ENCODE data around the gene POMP. TPM values are rescaled to one million over a fixed set of nuclear protein-coding genes. Genes with fewer than 3 reads are reported as not detected.
"Not testable (repeated sequence)": the region's sequence is repeated elsewhere in the genome, so short reads cannot be mapped to it uniquely, and the experiment has no call there.

Gene POMP
- total and polyA plus RNA-seq, 2 donors = 49.6 to 59.6 TPM

DNA sequence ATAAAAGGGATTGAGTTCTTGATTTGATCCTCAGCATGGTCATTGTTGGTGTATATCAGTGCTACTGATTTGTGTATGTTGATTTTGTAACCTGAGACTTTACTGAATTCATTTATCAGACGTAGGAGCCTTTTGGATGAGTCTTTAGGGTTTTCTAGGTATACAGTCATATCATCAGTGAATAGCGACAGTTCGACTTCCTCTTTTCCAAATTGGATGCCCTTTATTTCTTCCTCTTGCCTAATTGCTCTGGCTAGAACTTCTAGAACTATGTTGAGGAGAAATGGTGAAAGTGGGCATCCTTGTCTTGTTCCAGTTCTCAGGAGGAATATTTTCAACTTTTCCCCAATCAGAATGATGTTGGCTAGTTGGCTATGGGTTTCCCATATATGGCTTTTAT is 27.0 kb downstream of the POMP start:
- no peak for DNase-seq (ENCODE audit: extremely low spot score)
- H3K27ac ChIP-seq (ENCODE audit: low read depth) = no peak overlapping the region
- no peaks in the 10 kb centered on the region for H3K36me3 ChIP-seq (ENCODE audit: insufficient read depth)
- 77% methylated on average over 3 of the region's 3 CpGs for WGBS
- no peak overlapping the region for H3K4me3 ChIP-seq (ENCODE audit: low read depth, low read length)
- H3K4me1 ChIP-seq (ENCODE audit: insufficient read depth) = no peaks in the 10 kb centered on the region

GRCh38 chr13:28693605-28694491 is 34.9 kb downstream of the POMP start:
- not testable (repeated sequence) for H3K4me3 ChIP-seq (ENCODE audit: low read depth, low read length); H3K27ac ChIP-seq (ENCODE audit: low read depth); H3K4me1 ChIP-seq (ENCODE audit: insufficient read depth); DNase-seq (ENCODE audit: extremely low spot score); H3K36me3 ChIP-seq (ENCODE audit: insufficient read depth)
- whole genome bisulfite sequencing = 38% methylated on average over 11 of the region's 11 CpGs

- WGBS = 64% methylated on average over 1 of the region's 1 CpG
- H3K4me3 ChIP-seq (ENCODE audit: low read depth, low read length) = no peak overlapping the region
- no peak overlapping the region for H3K27ac ChIP-seq (ENCODE audit: low read depth)
- H3K4me1 ChIP-seq (ENCODE audit: insufficient read depth) = no peaks in the 10 kb centered on the region
- H3K36me3 ChIP-seq (ENCODE audit: insufficient read depth) = no peaks in the 10 kb centered on the region
- no peak for DNase-seq (ENCODE audit: extremely low spot score)
Observed at GRCh38 chr13:28697441-28697840, 38.5 kb downstream of the POMP start.

GRCh38 chr13:28699246-28699645 is 40.3 kb downstream of the POMP start:
- 84% methylated on average over 1 of the region's 1 CpG for WGBS
- H3K4me1 ChIP-seq (ENCODE audit: insufficient read depth) = no peaks in the 10 kb centered on the region
- H3K27ac ChIP-seq (ENCODE audit: low read depth) = no peak overlapping the region
- no peak overlapping the region for H3K4me3 ChIP-seq (ENCODE audit: low read depth, low read length)
- H3K36me3 ChIP-seq (ENCODE audit: insufficient read depth) = no peaks in the 10 kb centered on the region
- no peak for DNase-seq (ENCODE audit: extremely low spot score)

- DNase-seq (ENCODE audit: extremely low spot score) = no peak
- no peak overlapping the region for H3K4me3 ChIP-seq (ENCODE audit: low read depth, low read length)
- H3K4me1 ChIP-seq (ENCODE audit: insufficient read depth) = no peaks in the 10 kb centered on the region
- no peak overlapping the region for H3K27ac ChIP-seq (ENCODE audit: low read depth)
- no peaks in the 10 kb centered on the region for H3K36me3 ChIP-seq (ENCODE audit: insufficient read depth)
Observed at GRCh38 chr13:28704282-28704681, 45.4 kb downstream of the POMP start.

- Histone ChIP-seq H3K27ac (ENCODE audit: low read depth) (no peak overlapping the region), H3K4me1 (ENCODE audit: insufficient read depth) (no peaks in the 10 kb centered on the region), H3K4me3 (ENCODE audit: low read depth, low read length) (no peak overlapping the region), H3K36me3 (ENCODE audit: insufficient read depth) (no peaks in the 10 kb centered on the region)
- DNase-seq (ENCODE audit: extremely low spot score) = no peak
Observed at GRCh38 chr13:28704919-28705318, 46.0 kb downstream of the POMP start.

- Histone ChIP-seq H3K27ac (ENCODE audit: low read depth) (no peak overlapping the region), H3K4me1 (ENCODE audit: insufficient read depth) (no peaks in the 10 kb centered on the region), H3K36me3 (ENCODE audit: insufficient read depth) (no peaks in the 10 kb centered on the region), H3K4me3 (ENCODE audit: low read depth, low read length) (no peak overlapping the region)
- no peak for DNase-seq (ENCODE audit: extremely low spot score)
- 50% methylated on average over 5 of the region's 5 CpGs for WGBS
Observed at GRCh38 chr13:28705461-28706083, 46.6 kb downstream of the POMP start.

DNA sequence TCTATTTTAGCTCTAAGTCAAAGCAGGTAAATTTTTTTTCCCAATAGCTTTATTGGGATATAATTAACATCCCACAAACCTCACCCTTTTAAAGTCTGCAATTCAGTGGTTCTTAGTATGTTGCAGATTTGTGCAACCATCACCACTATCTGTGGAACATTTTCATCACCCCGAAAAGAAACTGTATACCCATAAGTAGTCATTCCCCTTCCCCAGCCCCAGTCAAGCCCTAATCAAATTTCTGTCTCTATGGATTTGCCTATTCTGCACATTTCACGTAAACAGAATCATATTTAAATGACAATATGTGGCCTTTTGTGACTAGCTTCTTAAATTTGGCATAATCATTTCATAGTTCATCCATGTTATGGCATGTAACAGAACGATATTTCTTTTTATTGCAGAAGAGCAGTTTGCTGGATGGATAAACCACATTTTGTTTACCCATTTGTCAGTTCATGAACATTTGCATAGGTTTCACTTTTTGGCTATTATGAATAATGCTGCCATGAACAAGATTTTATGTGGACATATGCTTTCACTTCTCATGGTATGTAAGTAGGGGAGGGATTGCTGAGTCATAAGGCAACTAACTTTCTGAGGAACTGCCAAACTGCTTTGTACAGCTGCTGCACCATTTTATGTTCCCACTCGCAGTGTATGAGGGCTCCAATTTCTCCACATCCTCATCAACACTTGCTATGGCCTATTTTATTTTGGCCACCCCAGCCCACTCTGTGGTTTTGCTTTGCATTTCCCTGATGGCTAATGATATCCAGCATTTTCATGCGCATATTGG is 48.9 kb downstream of the POMP start:
- DNase-seq (ENCODE audit: extremely low spot score) = no peak
- H3K4me1 ChIP-seq (ENCODE audit: insufficient read depth) = no peaks in the 10 kb centered on the region
- no peak overlapping the region for H3K4me3 ChIP-seq (ENCODE audit: low read depth, low read length)
- WGBS = 73% methylated on average over 5 of the region's 5 CpGs
- no peaks in the 10 kb centered on the region for H3K36me3 ChIP-seq (ENCODE audit: insufficient read depth)
- no peak overlapping the region for H3K27ac ChIP-seq (ENCODE audit: low read depth)

GRCh38 chr13:28710161-28710560 is 51.2 kb downstream of the POMP start:
- H3K27ac ChIP-seq (ENCODE audit: low read depth) = no peak overlapping the region
- H3K36me3 ChIP-seq (ENCODE audit: insufficient read depth) = no peaks in the 10 kb centered on the region
- 83% methylated on average over 4 of the region's 4 CpGs for WGBS
- no peaks in the 10 kb centered on the region for H3K4me1 ChIP-seq (ENCODE audit: insufficient read depth)
- H3K4me3 ChIP-seq (ENCODE audit: low read depth, low read length) = no peak overlapping the region
- DNase-seq (ENCODE audit: extremely low spot score) = no peak

GRCh38 chr13:28714651-28715050 is 55.7 kb downstream of the POMP start:
- 92% methylated on average over 1 of the region's 1 CpG for WGBS
- H3K4me1 ChIP-seq (ENCODE audit: insufficient read depth) = no peaks in the 10 kb centered on the region
- DNase-seq (ENCODE audit: extremely low spot score) = no peak
- no peaks in the 10 kb centered on the region for H3K36me3 ChIP-seq (ENCODE audit: insufficient read depth)
- no peak overlapping the region for H3K27ac ChIP-seq (ENCODE audit: low read depth)
- no peak overlapping the region for H3K4me3 ChIP-seq (ENCODE audit: low read depth, low read length)

GRCh38 chr13:28716511-28716910 is 57.6 kb downstream of the POMP start:
- Histone ChIP-seq H3K27ac (ENCODE audit: low read depth) (no peak overlapping the region), H3K4me3 (ENCODE audit: low read depth, low read length) (no peak overlapping the region), H3K36me3 (ENCODE audit: insufficient read depth) (peaks cover 1% of the 10 kb centered on the region), H3K4me1 (ENCODE audit: insufficient read depth) (no peaks in the 10 kb centered on the region)
- no peak for DNase-seq (ENCODE audit: extremely low spot score)
- 24% methylated on average over 8 of the region's 8 CpGs for WGBS

- Histone ChIP-seq H3K36me3 (ENCODE audit: insufficient read depth) (peaks cover 1% of the 10 kb centered on the region), H3K27ac (ENCODE audit: low read depth) (no peak overlapping the region), H3K4me1 (ENCODE audit: insufficient read depth) (no peaks in the 10 kb centered on the region), H3K4me3 (ENCODE audit: low read depth, low read length) (no peak overlapping the region)
- DNase-seq (ENCODE audit: extremely low spot score) = no peak
- WGBS = 69% methylated on average over 3 of the region's 3 CpGs
Observed at GRCh38 chr13:28717170-28717569, 58.2 kb downstream of the POMP start.

DNA sequence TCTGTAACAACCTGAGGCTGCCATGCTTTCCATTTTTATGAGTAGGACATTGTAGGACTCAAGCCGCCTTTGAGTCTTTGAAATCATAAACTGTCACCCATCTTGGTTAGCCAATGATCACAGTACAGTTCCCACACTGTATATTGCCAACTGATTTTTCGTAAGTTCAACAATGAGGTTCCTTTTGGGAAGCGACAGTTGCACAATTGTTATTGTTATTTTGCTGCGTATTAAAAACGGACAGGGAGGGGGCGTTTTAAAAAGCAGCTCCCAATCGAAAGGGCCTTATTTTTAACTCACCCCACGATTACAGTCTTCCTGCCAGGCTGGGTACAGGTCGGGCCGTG is 59.2 kb downstream of the POMP start:
- no peak for DNase-seq (ENCODE audit: extremely low spot score)
- peak overlapping the region; percentile 60 for H3K4me3 ChIP-seq (ENCODE audit: low read depth, low read length)
- peak overlapping the region; percentile 79 for H3K27ac ChIP-seq (ENCODE audit: low read depth)
- no peaks in the 10 kb centered on the region for H3K4me1 ChIP-seq (ENCODE audit: insufficient read depth)
- WGBS = 5% methylated on average over 10 of the region's 10 CpGs
- H3K36me3 ChIP-seq (ENCODE audit: insufficient read depth) = peaks cover 1% of the 10 kb centered on the region
